ENCODE measurements around the gene CACHD1.

Gene CACHD1

GRCh38 chr1:64474133-64474532, 4.2 kb downstream of the CACHD1 start:
- DNase-seq = no peak

GRCh38 chr1:64474665-64475439, 4.9 kb downstream of the CACHD1 start:
- DNase-seq = no peak

- no peak for DNase-seq
These were observed 6.5 kb downstream of the CACHD1 start for GRCh38 chr1:64476251-64476952.

GRCh38 chr1:64478594-64479470, 8.9 kb downstream of the CACHD1 start:
- DNase-seq = no peak

- DNase-seq = no peak
These were observed 9.9 kb downstream of the CACHD1 start for GRCh38 chr1:64479874-64480273.

GRCh38 chr1:64480999-64481772, 11.3 kb downstream of the CACHD1 start:
- no peak for DNase-seq

- DNase-seq = no peak
These were observed 12.2 kb downstream of the CACHD1 start for GRCh38 chr1:64482128-64482527.

GRCh38 chr1:64482720-64483119, 12.8 kb downstream of the CACHD1 start:
- no peak for DNase-seq

GRCh38 chr1:64483731-64484414, 13.9 kb downstream of the CACHD1 start:
- DNase-seq = no peak

- no peak for DNase-seq
These were observed 14.7 kb downstream of the CACHD1 start for GRCh38 chr1:64484651-64485050.

GRCh38 chr1:64486193-64486592, 16.3 kb downstream of the CACHD1 start:
- DNase-seq = no peak

- DNase-seq = no peak
These were observed 17.1 kb downstream of the CACHD1 start for GRCh38 chr1:64487061-64487460.

- no peak for DNase-seq
These were observed 18.9 kb downstream of the CACHD1 start for GRCh38 chr1:64488862-64489261.

- no peak for DNase-seq
These were observed 19.8 kb downstream of the CACHD1 start for GRCh38 chr1:64489707-64490106.

GRCh38 chr1:64490213-64490818, 20.4 kb downstream of the CACHD1 start:
- DNase-seq = no peak

- DNase-seq = no peak
These were observed 22.5 kb downstream of the CACHD1 start for GRCh38 chr1:64492424-64492823.

- DNase-seq = no peak
These were observed 23.9 kb downstream of the CACHD1 start for GRCh38 chr1:64493831-64494230.

- no peak for DNase-seq
These were observed 24.7 kb downstream of the CACHD1 start for GRCh38 chr1:64494659-64495058.

- DNase-seq = no peak
These were observed 25.9 kb downstream of the CACHD1 start for GRCh38 chr1:64495878-64496277.

- no peak for DNase-seq
These were observed 26.7 kb downstream of the CACHD1 start for GRCh38 chr1:64496606-64497005.

- DNase-seq = no peak
These were observed 27.4 kb downstream of the CACHD1 start for GRCh38 chr1:64497088-64497883.
